Thoracic aorta (tissue), 2 donors: ENCODE measurements around the gene ITM2C. TPM values are rescaled to one million over a fixed set of nuclear protein-coding genes. Genes with fewer than 3 reads are reported as not detected.

ENCODE experiments used
- ATAC-seq: fragments of 150-250 bp; one replicate; pipeline ENCODE4 v1.8.0; 2017; ENCODE audit warnings: low read depth; ENCODE audit not compliant: insufficient number of reproducible peaks, low FRiP score
- DNase-seq: peaks from one replicate; pipeline ENCODE4 v3.0.0-alpha.2; 2020; ENCODE audit warnings: low spot score
- H3K27ac ChIP-seq, 2 donors: fragments of 200-600 bp; sonication (generic); 1 replicate in 1 of 2; 2 replicates in 1 of 2; pipeline ENCODE4 v1.5.1; 2016; ENCODE audit warnings: mild to moderate bottlenecking in 2 of 2, moderate library complexity in 2 of 2
- H3K27me3 ChIP-seq: fragments of 200-600 bp; sonication (generic); replicated peaks from 2 replicates; pipeline ENCODE4 v1.6.0; 2016; ENCODE audit warnings: mild to moderate bottlenecking; ENCODE audit not compliant: insufficient read depth
- H3K36me3 ChIP-seq: fragments of 200-600 bp; sonication (generic); one replicate; pipeline ENCODE4 v1.5.1; 2016
- H3K4me1 ChIP-seq, 2 donors: fragments of 200-600 bp; sonication (generic); 1 replicate in 1 of 2; 2 replicates in 1 of 2; pipeline versions ENCODE4 v1.5.1 to v1.6.0; 2016; ENCODE audit warnings: low read depth in 2 of 2, mild to moderate bottlenecking in 1 of 2; ENCODE audit not compliant: control insufficient read depth in 1 of 2
- H3K4me3 ChIP-seq: fragments of 200-600 bp; sonication (generic); 2 replicates; pipeline ENCODE4 v1.5.1; 2016; ENCODE audit warnings: mild to moderate bottlenecking
- H3K9me3 ChIP-seq: fragments of 200-600 bp; sonication (generic); 2 replicates; pipeline ENCODE4 v1.5.1; 2016
- total RNA-seq, 2 donors: library from RNA; depleted of rRNA; stranded (reverse); fragments of >200 nt; gene quantifications; one replicate each; pipeline versions ENCODE4 v1.1.0 to v1.2.3, GENCODE V29; 2016
- TF ChIP-seq, protein P1 (sequence below): fragments of 200-600 bp; sonication (generic); IDR thresholded peaks from one replicate; pipeline ENCODE4 v1.5.1; 2019; ENCODE audit warnings: antibody characterized with exemption

The ITM2C gene
- total RNA-seq, 2 donors from 2014 or later: 65.5 to 70.6 TPM

DNA sequence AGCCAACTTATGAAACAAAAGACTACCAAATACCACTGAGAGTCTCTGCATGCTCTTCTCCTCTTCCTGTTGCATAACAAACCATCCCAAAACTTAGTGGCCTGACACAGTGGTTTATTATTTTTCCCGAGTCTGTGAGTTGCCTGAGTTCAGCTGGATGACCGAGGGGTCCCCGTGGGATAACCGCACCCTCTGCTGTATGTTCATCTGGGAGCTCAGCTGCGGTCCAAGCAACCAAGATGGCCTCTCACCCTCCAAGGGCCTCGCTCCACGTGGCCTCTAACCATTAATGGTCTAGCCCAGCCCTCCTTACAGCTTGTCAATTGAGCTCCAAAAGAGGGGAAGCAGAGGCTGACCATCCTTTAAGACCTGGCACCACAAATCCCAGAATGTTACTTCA is 17.1 kb downstream of the ITM2C start:
- H3K27ac ChIP-seq: no peak overlapping the region
- DNase-seq: no peak

DNA sequence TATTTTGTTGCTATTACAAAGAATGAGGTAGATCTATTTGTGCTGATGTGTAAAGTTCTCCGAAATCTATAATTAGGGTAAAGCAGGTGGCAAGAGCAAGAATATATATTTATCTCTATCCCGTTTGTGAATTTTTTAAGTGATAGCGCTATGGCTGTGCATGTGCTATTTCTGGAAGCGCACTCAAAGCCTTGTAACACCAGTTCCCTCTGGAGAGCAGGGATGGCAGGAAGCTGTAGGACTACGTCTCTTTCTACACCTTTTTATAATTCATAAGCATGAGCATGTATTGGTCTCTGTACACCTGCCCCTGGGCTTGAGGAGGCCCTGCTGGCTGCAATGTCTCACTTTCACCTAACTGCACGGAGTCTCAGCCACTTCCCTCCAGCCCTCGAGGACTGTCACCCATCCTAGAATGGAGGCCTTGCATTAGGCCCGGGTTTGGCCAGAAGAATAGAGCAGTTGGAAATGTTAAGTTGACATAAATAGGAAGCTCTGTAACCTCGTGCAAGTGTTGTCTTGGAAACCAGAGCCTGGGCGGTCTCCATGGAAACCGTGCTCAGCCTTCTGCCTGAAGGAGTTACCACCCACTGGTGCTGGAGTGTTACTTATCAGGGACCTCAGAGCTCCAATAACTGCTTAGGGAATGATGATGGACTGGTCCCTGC is 20.9 kb downstream of the ITM2C start:
- Histone ChIP-seq H3K36me3 (no peaks in the 10 kb centered on the region), H3K4me3 (no peak overlapping the region), H3K4me1 (no peaks in the 10 kb centered on the region), H3K27ac (no peak overlapping the region), H3K27me3 (no peaks in the 10 kb centered on the region), H3K9me3 (no peaks in the 10 kb centered on the region)
- ATAC-seq (no peak), DNase-seq (no peak)
- TF ChIP-seq, protein P1, sequence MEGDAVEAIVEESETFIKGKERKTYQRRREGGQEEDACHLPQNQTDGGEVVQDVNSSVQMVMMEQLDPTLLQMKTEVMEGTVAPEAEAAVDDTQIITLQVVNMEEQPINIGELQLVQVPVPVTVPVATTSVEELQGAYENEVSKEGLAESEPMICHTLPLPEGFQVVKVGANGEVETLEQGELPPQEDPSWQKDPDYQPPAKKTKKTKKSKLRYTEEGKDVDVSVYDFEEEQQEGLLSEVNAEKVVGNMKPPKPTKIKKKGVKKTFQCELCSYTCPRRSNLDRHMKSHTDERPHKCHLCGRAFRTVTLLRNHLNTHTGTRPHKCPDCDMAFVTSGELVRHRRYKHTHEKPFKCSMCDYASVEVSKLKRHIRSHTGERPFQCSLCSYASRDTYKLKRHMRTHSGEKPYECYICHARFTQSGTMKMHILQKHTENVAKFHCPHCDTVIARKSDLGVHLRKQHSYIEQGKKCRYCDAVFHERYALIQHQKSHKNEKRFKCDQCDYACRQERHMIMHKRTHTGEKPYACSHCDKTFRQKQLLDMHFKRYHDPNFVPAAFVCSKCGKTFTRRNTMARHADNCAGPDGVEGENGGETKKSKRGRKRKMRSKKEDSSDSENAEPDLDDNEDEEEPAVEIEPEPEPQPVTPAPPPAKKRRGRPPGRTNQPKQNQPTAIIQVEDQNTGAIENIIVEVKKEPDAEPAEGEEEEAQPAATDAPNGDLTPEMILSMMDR: no peak

More for the DNA sequence above, 17.1 kb downstream of the ITM2C start:
- TF ChIP-seq, protein P1: no peak
- no peaks in the 10 kb centered on the region for H3K4me1 ChIP-seq
- H3K27me3 ChIP-seq: no peaks in the 10 kb centered on the region
- no peak overlapping the region for H3K4me3 ChIP-seq
- no peaks in the 10 kb centered on the region for H3K36me3 ChIP-seq
- no peaks in the 10 kb centered on the region for H3K9me3 ChIP-seq
- no peak for ATAC-seq

DNA sequence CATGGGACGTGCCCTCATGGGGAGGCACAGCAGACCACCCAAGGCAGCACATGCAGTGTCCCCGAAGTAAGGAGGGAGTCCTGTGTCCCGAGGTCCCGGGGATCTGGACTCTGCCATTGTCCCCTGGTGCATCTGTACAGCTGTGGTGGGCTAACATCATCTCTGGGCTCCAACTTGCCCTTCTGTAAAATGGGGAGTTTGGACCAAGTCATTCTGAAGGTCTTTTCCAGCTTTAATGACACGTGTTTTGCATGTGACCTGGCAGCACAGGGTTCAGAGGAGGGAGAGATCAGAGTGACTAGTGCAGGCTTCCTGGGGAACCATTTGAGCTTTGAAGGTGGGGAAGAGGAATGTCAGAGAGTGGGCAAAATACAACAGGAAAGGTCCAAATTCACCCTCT is 21.5 kb downstream of the ITM2C start:
- Histone ChIP-seq H3K27me3 (no peaks in the 10 kb centered on the region), H3K4me1 (no peaks in the 10 kb centered on the region), H3K36me3 (no peaks in the 10 kb centered on the region), H3K4me3 (no peak overlapping the region), H3K27ac (no peak overlapping the region), H3K9me3 (no peaks in the 10 kb centered on the region)
- TF ChIP-seq, protein P1: no peak
- DNase-seq: no peak
- no peak for ATAC-seq

DNA sequence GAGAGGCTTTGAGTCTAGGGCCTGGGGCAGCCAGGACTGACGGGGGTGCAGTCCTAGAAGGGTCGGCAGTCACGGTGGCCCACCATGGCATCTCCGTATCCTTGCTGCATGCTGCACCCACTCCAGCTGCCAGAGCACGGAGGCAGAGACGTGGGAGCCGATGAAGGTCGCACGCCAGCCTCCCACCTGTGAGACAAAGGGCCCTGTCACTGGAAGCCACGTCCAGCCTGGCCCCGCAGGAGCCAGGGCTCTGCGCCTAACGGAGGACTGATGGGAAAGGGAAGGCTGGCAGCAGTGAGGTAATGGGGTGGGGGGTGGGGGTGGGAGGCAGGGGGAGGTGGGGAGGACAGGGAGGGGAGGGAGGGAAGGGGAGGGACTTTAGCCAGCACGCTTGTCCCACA is 21.9 kb downstream of the ITM2C start:
- no peak overlapping the region for H3K4me3 ChIP-seq
- ATAC-seq (no peak), DNase-seq (no peak)
- H3K9me3 ChIP-seq: no peaks in the 10 kb centered on the region
- no peaks in the 10 kb centered on the region for H3K27me3 ChIP-seq
- H3K27ac ChIP-seq: no peak overlapping the region
- TF ChIP-seq, protein P1: no peak
- H3K4me1 ChIP-seq: no peaks in the 10 kb centered on the region
- no peaks in the 10 kb centered on the region for H3K36me3 ChIP-seq

DNA sequence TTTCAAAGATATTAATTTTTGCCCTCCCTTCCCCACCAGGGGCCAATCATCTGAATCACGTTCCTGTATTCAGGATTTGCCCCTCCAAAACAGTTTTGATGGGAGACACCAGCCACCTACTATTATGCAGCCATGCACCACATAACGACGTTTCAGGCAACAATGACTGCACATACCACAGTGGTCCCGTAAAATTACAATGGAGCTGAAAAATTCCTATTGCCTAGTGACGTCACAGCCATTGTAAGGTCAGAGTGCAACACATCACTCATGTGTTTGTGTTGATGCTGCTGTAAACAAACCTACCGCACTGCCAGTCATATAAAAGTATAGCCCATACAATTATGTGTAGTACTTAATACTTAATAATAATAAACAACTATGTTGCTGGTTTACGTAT is 22.6 kb downstream of the ITM2C start:
- no peak for ATAC-seq
- TF ChIP-seq, protein P1: no peak
- Histone ChIP-seq H3K9me3 (no peaks in the 10 kb centered on the region), H3K27me3 (no peaks in the 10 kb centered on the region), H3K4me1 (no peaks in the 10 kb centered on the region), H3K36me3 (no peaks in the 10 kb centered on the region), H3K27ac (no peak overlapping the region), H3K4me3 (no peak overlapping the region)
- DNase-seq: no peak
